ENCODE data around the gene PLEKHB1. TPM values are rescaled to one million over a fixed set of nuclear protein-coding genes. Genes with fewer than 3 reads are reported as not detected.

Gene PLEKHB1
- polyA plus RNA-seq (2012; ENCODE audit: missing spikeins), result 0.36 TPM

- TF ChIP-seq POLR2A (IDR thresholded peaks at IDR 0.05; ENCODE audit: low read depth, low read length), result no peak
- TF ChIP-seq TAF1 (IDR thresholded peaks at IDR 0.05; ENCODE audit: borderline replicate concordance, low read depth, low read length), result no peak
- TF ChIP-seq POLR2AphosphoS5 (IDR thresholded peaks at IDR 0.05; ENCODE audit: low read depth, low read length), result no peak
- no peak for DNase-seq (ENCODE audit: insufficient read length)
- no peak for FAIRE-seq
Observed at GRCh38 chr11:73645972-73646631, at the start of gene PLEKHB1. Gene PLEKHB1 (plus strand): TSS chr11:73646581. CDS start chr11:73646609, 28 bp downstream.

GRCh38 chr11:73597336-73597955 lies 48.9 kb upstream of the PLEKHB1 start:
- TF ChIP-seq TAF1 (IDR thresholded peaks at IDR 0.05; ENCODE audit: borderline replicate concordance, low read depth, low read length) (no peak), POLR2A (IDR thresholded peaks at IDR 0.05; ENCODE audit: low read depth, low read length) (no peak), POLR2AphosphoS5 (IDR thresholded peaks at IDR 0.05; ENCODE audit: low read depth, low read length) (no peak)
- DNase-seq (ENCODE audit: insufficient read length), result no peak

GRCh38 chr11:73597956-73598718 lies 48.2 kb upstream of the PLEKHB1 start, which contains the start of gene FAM168A:
Gene FAM168A (minus strand): TSS chr11:73598112. CDS start chr11:73468474, 129,638 bp downstream.
- FAIRE-seq, result peak; percentile 98

More at GRCh38 chr11:73597336-73597955, 48.9 kb upstream of the PLEKHB1 start:
- peak; percentile 80 for FAIRE-seq

GRCh38 chr11:73598719-73599379 lies 47.5 kb upstream of the PLEKHB1 start:
- no peak for FAIRE-seq
- DNase-seq (ENCODE audit: insufficient read length), result no peak

More at GRCh38 chr11:73597956-73598718, 48.2 kb upstream of the PLEKHB1 start, which contains the start of gene FAM168A:
- DNase-seq (ENCODE audit: insufficient read length), result peak; percentile 90
- TF ChIP-seq POLR2A (IDR thresholded peaks at IDR 0.05; ENCODE audit: low read depth, low read length) (peak; percentile 66), TAF1 (IDR thresholded peaks at IDR 0.05; ENCODE audit: borderline replicate concordance, low read depth, low read length) (peak; percentile 43; the same call in 1 of the 2 replicates), POLR2AphosphoS5 (IDR thresholded peaks at IDR 0.05; ENCODE audit: low read depth, low read length) (peak; percentile 69)

GRCh38 chr11:73612601-73613140 lies 33.7 kb upstream of the PLEKHB1 start:
- DNase-seq (ENCODE audit: insufficient read length), result no peak
- no peak for FAIRE-seq
- TF ChIP-seq POLR2A (IDR thresholded peaks at IDR 0.05; ENCODE audit: low read depth, low read length) (no peak), TAF1 (IDR thresholded peaks at IDR 0.05; ENCODE audit: borderline replicate concordance, low read depth, low read length) (no peak), POLR2AphosphoS5 (IDR thresholded peaks at IDR 0.05; ENCODE audit: low read depth, low read length) (no peak)

More at GRCh38 chr11:73598719-73599379, 47.5 kb upstream of the PLEKHB1 start:
- TF ChIP-seq TAF1 (IDR thresholded peaks at IDR 0.05; ENCODE audit: borderline replicate concordance, low read depth, low read length) (no peak), POLR2A (IDR thresholded peaks at IDR 0.05; ENCODE audit: low read depth, low read length) (no peak), POLR2AphosphoS5 (IDR thresholded peaks at IDR 0.05; ENCODE audit: low read depth, low read length) (no peak)

- TF ChIP-seq POLR2A (IDR thresholded peaks at IDR 0.05; ENCODE audit: low read depth, low read length) (no peak), POLR2AphosphoS5 (IDR thresholded peaks at IDR 0.05; ENCODE audit: low read depth, low read length) (no peak), TAF1 (IDR thresholded peaks at IDR 0.05; ENCODE audit: borderline replicate concordance, low read depth, low read length) (no peak)
- FAIRE-seq (no peak), DNase-seq (ENCODE audit: insufficient read length) (no peak)
Observed at GRCh38 chr11:73614591-73614990, 31.8 kb upstream of the PLEKHB1 start.

DNA sequence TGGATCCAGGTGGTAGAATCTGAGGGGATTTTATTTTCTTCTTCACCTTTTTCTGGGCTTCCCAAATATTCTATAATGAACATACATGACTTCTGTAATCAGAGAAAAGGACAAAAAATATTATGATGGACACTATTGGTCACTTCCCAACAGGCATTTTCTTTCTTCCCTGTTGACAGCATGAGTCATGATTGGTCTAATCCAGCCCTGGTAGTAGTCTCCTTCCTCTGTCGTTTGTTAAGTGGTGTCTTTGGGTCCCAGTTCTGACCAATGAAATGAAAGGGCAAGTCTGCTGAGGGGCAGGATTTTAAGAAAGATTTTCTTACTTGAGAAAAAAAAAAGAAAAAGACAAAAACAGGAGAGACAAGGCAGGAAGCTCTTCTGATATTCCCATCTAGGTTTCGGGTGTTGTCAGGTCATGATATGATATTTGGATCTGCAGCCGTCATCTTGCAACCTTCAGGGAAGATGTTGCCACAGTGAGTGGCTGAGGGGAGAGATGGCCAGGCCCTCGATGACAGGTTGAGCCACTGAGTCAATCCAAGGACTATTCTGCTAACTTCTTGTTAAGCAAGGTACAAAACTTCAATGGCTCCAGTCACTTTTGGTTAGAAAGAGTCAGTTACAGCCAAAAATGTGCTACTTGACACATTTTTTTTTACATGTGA lies 23.3 kb upstream of the PLEKHB1 start:
- FAIRE-seq (no peak), DNase-seq (ENCODE audit: insufficient read length) (no peak)
- no peak for TF ChIP-seq TAF1 (IDR thresholded peaks at IDR 0.05; ENCODE audit: borderline replicate concordance, low read depth, low read length)
- no peak for TF ChIP-seq POLR2A (IDR thresholded peaks at IDR 0.05; ENCODE audit: low read depth, low read length)
- no peak for TF ChIP-seq POLR2AphosphoS5 (IDR thresholded peaks at IDR 0.05; ENCODE audit: low read depth, low read length)

DNA sequence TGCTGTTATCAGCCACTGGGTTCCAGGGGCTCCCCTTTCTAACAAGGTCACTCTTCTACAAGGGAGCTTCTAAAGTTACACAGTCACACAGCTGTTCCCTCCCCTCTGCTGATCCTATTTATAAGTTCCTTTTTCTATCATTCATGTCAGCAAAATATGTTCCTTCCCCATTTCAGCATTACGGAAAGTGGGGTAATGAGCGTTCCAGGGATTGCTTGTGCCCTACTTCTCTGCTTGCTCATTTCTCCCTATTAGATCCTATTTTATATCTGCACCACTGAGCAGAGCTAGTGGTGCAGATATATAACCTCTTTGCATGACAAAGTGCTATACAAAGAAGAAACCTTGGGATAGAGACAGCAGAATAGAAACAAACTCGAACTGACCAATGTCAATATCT lies 22.7 kb upstream of the PLEKHB1 start:
- no peak for FAIRE-seq
- TF ChIP-seq TAF1 (IDR thresholded peaks at IDR 0.05; ENCODE audit: borderline replicate concordance, low read depth, low read length) (no peak), POLR2A (IDR thresholded peaks at IDR 0.05; ENCODE audit: low read depth, low read length) (no peak), POLR2AphosphoS5 (IDR thresholded peaks at IDR 0.05; ENCODE audit: low read depth, low read length) (no peak)
- no peak for DNase-seq (ENCODE audit: insufficient read length)

GRCh38 chr11:73625696-73626318 lies 20.6 kb upstream of the PLEKHB1 start:
- DNase-seq (ENCODE audit: insufficient read length) (peak; percentile 61), FAIRE-seq (peak; percentile 70)
- TF ChIP-seq POLR2AphosphoS5 (IDR thresholded peaks at IDR 0.05; ENCODE audit: low read depth, low read length) (no peak), TAF1 (IDR thresholded peaks at IDR 0.05; ENCODE audit: borderline replicate concordance, low read depth, low read length) (no peak), POLR2A (IDR thresholded peaks at IDR 0.05; ENCODE audit: low read depth, low read length) (no peak)

- DNase-seq (ENCODE audit: insufficient read length), result no peak
- TF ChIP-seq POLR2AphosphoS5 (IDR thresholded peaks at IDR 0.05; ENCODE audit: low read depth, low read length) (no peak), POLR2A (IDR thresholded peaks at IDR 0.05; ENCODE audit: low read depth, low read length) (no peak), TAF1 (IDR thresholded peaks at IDR 0.05; ENCODE audit: borderline replicate concordance, low read depth, low read length) (no peak)
- no peak for FAIRE-seq
Observed at GRCh38 chr11:73629907-73630306, 16.5 kb upstream of the PLEKHB1 start.

All from GM12892 (cell line).